ENCODE data around the gene VPS45. TPM values are rescaled to one million over a fixed set of nuclear protein-coding genes. Genes with fewer than 3 reads are reported as not detected.

VPS45 gene
- total RNA-seq, 6 donors from 2014 or later: 16.3 to 50.3 (median 30.8) TPM

DNA sequence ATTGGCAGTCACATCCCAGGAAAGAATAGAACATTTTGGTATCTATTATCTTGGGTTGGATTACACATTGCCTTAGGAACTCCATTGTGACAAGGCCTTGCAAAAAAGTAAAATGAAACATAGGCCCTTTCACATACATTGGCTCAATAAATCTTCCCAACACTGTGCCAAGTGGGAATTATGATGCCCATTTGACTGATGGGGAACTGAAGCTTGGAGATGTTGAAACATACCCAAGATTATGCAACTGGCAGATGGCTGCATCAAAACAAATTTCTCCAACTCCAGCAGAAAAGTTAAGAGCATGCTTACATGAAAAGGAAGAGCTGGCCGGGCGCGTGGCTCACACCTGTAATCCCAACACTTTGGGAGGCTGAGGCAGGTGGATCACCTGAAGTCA, 109.0 kb downstream of the VPS45 start:
- TF ChIP-seq EP300 (IDR thresholded peaks at IDR 0.05) (no peak), POLR2AphosphoS5 (IDR thresholded peaks at IDR 0.05) (no peak), POLR2A (IDR thresholded peaks at IDR 0.05) (no peak), CTCF (IDR thresholded peaks at IDR 0.05) (no peak)

DNA sequence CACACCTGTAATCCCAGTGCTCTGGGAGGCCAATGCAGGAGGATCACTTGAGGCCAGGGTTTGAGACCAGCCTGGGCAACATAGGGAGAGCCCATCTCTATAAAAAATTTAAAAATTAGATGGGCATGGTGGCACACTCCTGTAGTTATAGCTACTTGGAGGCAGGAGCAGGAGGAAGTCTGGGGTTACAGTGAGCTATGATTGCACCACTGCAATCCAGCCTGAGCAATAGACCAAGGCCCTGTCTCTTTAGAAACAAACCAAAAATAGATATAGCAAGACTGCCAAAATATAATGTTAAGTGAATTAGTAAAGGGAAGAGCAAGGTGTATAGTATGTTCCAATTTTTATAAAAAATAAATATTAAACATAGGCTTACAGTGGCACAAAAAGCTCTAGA, 111.0 kb downstream of the VPS45 start:
- ATAC-seq (ENCODE audit: low FRiP score in 2 of 2): peak in 1 of 2 donors; percentile 48
- no peak for DNase-seq
- H3K4me3 ChIP-seq: no peak overlapping the region
- no peaks in the 10 kb centered on the region for H3K9me3 ChIP-seq
- TF ChIP-seq EP300 (IDR thresholded peaks at IDR 0.05): no peak
- TF ChIP-seq POLR2AphosphoS5 (IDR thresholded peaks at IDR 0.05): no peak
- TF ChIP-seq POLR2A (IDR thresholded peaks at IDR 0.05): no peak
- no peak for TF ChIP-seq CTCF (IDR thresholded peaks at IDR 0.05)
- H3K4me1 ChIP-seq: no peaks in the 10 kb centered on the region
- no peaks in the 10 kb centered on the region for H3K36me3 ChIP-seq
- H3K27ac ChIP-seq: no peak overlapping the region
- no peaks in the 10 kb centered on the region for H3K27me3 ChIP-seq

More for the DNA sequence above, 109.0 kb downstream of the VPS45 start:
- Histone ChIP-seq H3K4me1 (no peaks in the 10 kb centered on the region), H3K27me3 (no peaks in the 10 kb centered on the region), H3K4me3 (no peak overlapping the region), H3K9me3 (no peaks in the 10 kb centered on the region), H3K27ac (no peak overlapping the region), H3K36me3 (no peaks in the 10 kb centered on the region)
- 43 to 70% methylated on average over 3 of the region's 3 CpGs for whole genome bisulfite sequencing, 2 donors
- DNase-seq (no peak), ATAC-seq (ENCODE audit: low FRiP score in 2 of 2) (peak in 1 of 2 donors; percentile 56)

DNA sequence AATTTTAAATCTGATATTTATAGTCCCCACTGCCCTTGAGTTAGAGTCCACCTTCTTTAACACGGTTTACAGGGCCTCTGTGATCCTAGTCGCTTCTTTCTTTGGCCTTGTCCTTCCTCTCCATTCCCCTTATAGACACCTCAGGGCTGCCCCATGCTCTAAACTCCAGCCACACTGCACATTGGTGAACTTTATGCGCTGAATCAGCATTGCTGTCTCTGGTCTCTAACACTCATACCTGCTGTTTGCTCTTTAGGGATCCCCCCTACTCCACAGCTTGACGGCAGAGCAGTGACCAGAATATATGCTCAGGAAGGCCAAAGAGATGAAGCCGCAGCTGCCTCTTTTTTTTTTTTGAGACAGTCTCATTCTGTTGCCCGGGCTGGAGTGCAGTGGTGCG, 112.3 kb downstream of the VPS45 start:
- H3K36me3 ChIP-seq: no peaks in the 10 kb centered on the region
- no peak overlapping the region for H3K4me3 ChIP-seq
- TF ChIP-seq POLR2AphosphoS5 (IDR thresholded peaks at IDR 0.05) (no peak), EP300 (IDR thresholded peaks at IDR 0.05) (no peak), CTCF (IDR thresholded peaks at IDR 0.05) (no peak), POLR2A (IDR thresholded peaks at IDR 0.05) (no peak)
- no peak for ATAC-seq (ENCODE audit: low FRiP score in 2 of 2)
- DNase-seq: no peak
- H3K27ac ChIP-seq: no peak overlapping the region
- 88 to 94% methylated on average over 7 of the region's 7 CpGs for WGBS, 2 donors
- H3K9me3 ChIP-seq: no peaks in the 10 kb centered on the region
- H3K27me3 ChIP-seq: no peaks in the 10 kb centered on the region
- H3K4me1 ChIP-seq: no peaks in the 10 kb centered on the region

GRCh38 chr1:150180474-150180873, 112.9 kb downstream of the VPS45 start:
- ATAC-seq (ENCODE audit: low FRiP score in 2 of 2) (no peak), DNase-seq (no peak)
- 53 to 72% methylated on average over 5 of the region's 5 CpGs for WGBS, 2 donors
- Histone ChIP-seq H3K4me3 (no peak overlapping the region), H3K27me3 (no peaks in the 10 kb centered on the region), H3K4me1 (no peaks in the 10 kb centered on the region), H3K36me3 (no peaks in the 10 kb centered on the region), H3K9me3 (no peaks in the 10 kb centered on the region), H3K27ac (no peak overlapping the region)
- TF ChIP-seq POLR2A (IDR thresholded peaks at IDR 0.05) (no peak), EP300 (IDR thresholded peaks at IDR 0.05) (no peak), POLR2AphosphoS5 (IDR thresholded peaks at IDR 0.05) (no peak), CTCF (IDR thresholded peaks at IDR 0.05) (no peak)

DNA sequence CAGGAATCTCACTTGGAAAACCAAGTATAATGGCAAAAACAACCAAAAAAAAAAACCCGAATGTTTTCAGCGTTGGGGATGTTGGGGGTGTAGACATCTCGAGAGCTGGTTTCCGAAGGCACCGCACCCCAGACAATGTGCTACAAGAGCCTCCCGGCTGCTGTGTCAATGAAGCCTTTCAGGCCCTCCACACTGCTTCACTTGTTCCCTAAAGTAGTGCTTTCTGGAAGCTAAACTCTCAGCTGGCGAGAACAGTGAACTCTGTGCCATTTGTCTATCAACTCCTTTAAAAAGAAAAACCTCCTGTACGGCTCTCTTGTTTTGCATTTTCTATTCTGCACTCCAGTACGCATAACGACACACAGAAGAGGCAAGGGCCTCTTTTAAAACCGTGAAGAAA, 114.7 kb downstream of the VPS45 start:
- no peak for TF ChIP-seq EP300 (IDR thresholded peaks at IDR 0.05)
- no peak for TF ChIP-seq POLR2AphosphoS5 (IDR thresholded peaks at IDR 0.05)
- no peak for TF ChIP-seq POLR2A (IDR thresholded peaks at IDR 0.05)
- TF ChIP-seq CTCF (IDR thresholded peaks at IDR 0.05): no peak

More for the DNA sequence above, 114.7 kb downstream of the VPS45 start:
- ATAC-seq (ENCODE audit: low FRiP score in 2 of 2): no peak
- Histone ChIP-seq H3K27ac (no peak overlapping the region), H3K4me1 (peaks cover 0 to 9% (median under 1%) of the 10 kb centered on the region in 4 donors), H3K9me3 (no peaks in the 10 kb centered on the region), H3K27me3 (no peaks in the 10 kb centered on the region), H3K36me3 (no peaks in the 10 kb centered on the region), H3K4me3 (no peak overlapping the region)
- DNase-seq: no peak
- WGBS, 2 donors: 80 to 85% methylated on average over 11 of the region's 11 CpGs
